ENCODE measurements around the gene CROCC2.
A peak's percentile ranks its signal among the peaks of the same experiment; 100 is the strongest.

The CROCC2 gene

GRCh38 chr2:240887631-240888030, 18.5 kb upstream of the CROCC2 start:
- Histone ChIP-seq H3K4me3 (ENCODE audit: low read length) (no peak overlapping the region), H3K4me1 (ENCODE audit: control insufficient read depth, insufficient read depth, low read length) (no peaks in the 10 kb centered on the region)

GRCh38 chr2:240888130-240888889, 17.8 kb upstream of the CROCC2 start:
- Histone ChIP-seq H3K4me3 (ENCODE audit: low read length) (no peak overlapping the region), H3K4me1 (ENCODE audit: control insufficient read depth, insufficient read depth, low read length) (no peaks in the 10 kb centered on the region)
- DNase-seq (ENCODE audit: low read depth) = no peak

More at GRCh38 chr2:240887631-240888030, 18.5 kb upstream of the CROCC2 start:
- no peak for DNase-seq (ENCODE audit: low read depth)
- H3K27me3 ChIP-seq (replicated peaks; ENCODE audit: control insufficient read depth, insufficient read depth, low read length) = peaks cover 4% of the 10 kb centered on the region
- H3K9ac ChIP-seq (ENCODE audit: low read length) = no peak overlapping the region
- H3K9me3 ChIP-seq (ENCODE audit: control insufficient read depth, low read length) = no peaks in the 10 kb centered on the region
- H3K36me3 ChIP-seq (ENCODE audit: control insufficient read depth, insufficient read depth, low read length, severe bottlenecking) = no peaks in the 10 kb centered on the region

GRCh38 chr2:240888890-240889573, 17.1 kb upstream of the CROCC2 start:
- DNase-seq (ENCODE audit: low read depth) = no peak
- Histone ChIP-seq H3K4me1 (ENCODE audit: control insufficient read depth, insufficient read depth, low read length) (no peaks in the 10 kb centered on the region), H3K36me3 (ENCODE audit: control insufficient read depth, insufficient read depth, low read length, severe bottlenecking) (no peaks in the 10 kb centered on the region), H3K9ac (ENCODE audit: low read length) (no peak overlapping the region), H3K27me3 (replicated peaks; ENCODE audit: control insufficient read depth, insufficient read depth, low read length) (no peaks in the 10 kb centered on the region), H3K4me3 (ENCODE audit: low read length) (no peak overlapping the region), H3K9me3 (ENCODE audit: control insufficient read depth, low read length) (no peaks in the 10 kb centered on the region)

More at GRCh38 chr2:240888130-240888889, 17.8 kb upstream of the CROCC2 start:
- Histone ChIP-seq H3K36me3 (ENCODE audit: control insufficient read depth, insufficient read depth, low read length, severe bottlenecking) (no peaks in the 10 kb centered on the region), H3K9me3 (ENCODE audit: control insufficient read depth, low read length) (no peaks in the 10 kb centered on the region), H3K27me3 (replicated peaks; ENCODE audit: control insufficient read depth, insufficient read depth, low read length) (peaks cover 2% of the 10 kb centered on the region), H3K9ac (ENCODE audit: low read length) (no peak overlapping the region)

GRCh38 chr2:240889601-240890560, 16.3 kb upstream of the CROCC2 start:
- Histone ChIP-seq H3K4me3 (ENCODE audit: low read length) (no peak overlapping the region), H3K4me1 (ENCODE audit: control insufficient read depth, insufficient read depth, low read length) (no peaks in the 10 kb centered on the region), H3K36me3 (ENCODE audit: control insufficient read depth, insufficient read depth, low read length, severe bottlenecking) (no peaks in the 10 kb centered on the region), H3K9ac (ENCODE audit: low read length) (no peak overlapping the region), H3K9me3 (ENCODE audit: control insufficient read depth, low read length) (no peaks in the 10 kb centered on the region), H3K27me3 (replicated peaks; ENCODE audit: control insufficient read depth, insufficient read depth, low read length) (no peaks in the 10 kb centered on the region)
- DNase-seq (ENCODE audit: low read depth) = no peak

- Histone ChIP-seq H3K4me1 (ENCODE audit: control insufficient read depth, insufficient read depth, low read length) (no peaks in the 10 kb centered on the region), H3K4me3 (ENCODE audit: low read length) (no peak overlapping the region), H3K9ac (ENCODE audit: low read length) (no peak overlapping the region), H3K9me3 (ENCODE audit: control insufficient read depth, low read length) (no peaks in the 10 kb centered on the region), H3K27me3 (replicated peaks; ENCODE audit: control insufficient read depth, insufficient read depth, low read length) (no peaks in the 10 kb centered on the region), H3K36me3 (ENCODE audit: control insufficient read depth, insufficient read depth, low read length, severe bottlenecking) (no peaks in the 10 kb centered on the region)
- DNase-seq (ENCODE audit: low read depth) = no peak
Observed at GRCh38 chr2:240890691-240891090, 15.4 kb upstream of the CROCC2 start.

GRCh38 chr2:240891492-240892340, 14.4 kb upstream of the CROCC2 start:
- H3K9me3 ChIP-seq (ENCODE audit: control insufficient read depth, low read length) = no peaks in the 10 kb centered on the region
- no peak overlapping the region for H3K9ac ChIP-seq (ENCODE audit: low read length)
- no peaks in the 10 kb centered on the region for H3K36me3 ChIP-seq (ENCODE audit: control insufficient read depth, insufficient read depth, low read length, severe bottlenecking)
- no peaks in the 10 kb centered on the region for H3K4me1 ChIP-seq (ENCODE audit: control insufficient read depth, insufficient read depth, low read length)
- no peaks in the 10 kb centered on the region for H3K27me3 ChIP-seq (replicated peaks; ENCODE audit: control insufficient read depth, insufficient read depth, low read length)
- no peak overlapping the region for H3K4me3 ChIP-seq (ENCODE audit: low read length)
- DNase-seq (ENCODE audit: low read depth) = no peak

- Histone ChIP-seq H3K4me1 (ENCODE audit: control insufficient read depth, insufficient read depth, low read length) (no peaks in the 10 kb centered on the region), H3K9me3 (ENCODE audit: control insufficient read depth, low read length) (no peaks in the 10 kb centered on the region), H3K36me3 (ENCODE audit: control insufficient read depth, insufficient read depth, low read length, severe bottlenecking) (no peaks in the 10 kb centered on the region), H3K9ac (ENCODE audit: low read length) (no peak overlapping the region), H3K27me3 (replicated peaks; ENCODE audit: control insufficient read depth, insufficient read depth, low read length) (no peaks in the 10 kb centered on the region), H3K4me3 (ENCODE audit: low read length) (no peak overlapping the region)
- DNase-seq (ENCODE audit: low read depth) = no peak
Observed at GRCh38 chr2:240892356-240892755, 13.8 kb upstream of the CROCC2 start.

- no peak overlapping the region for H3K9ac ChIP-seq (ENCODE audit: low read length)
- DNase-seq (ENCODE audit: low read depth) = no peak
- no peaks in the 10 kb centered on the region for H3K4me1 ChIP-seq (ENCODE audit: control insufficient read depth, insufficient read depth, low read length)
- H3K9me3 ChIP-seq (ENCODE audit: control insufficient read depth, low read length) = no peaks in the 10 kb centered on the region
- no peaks in the 10 kb centered on the region for H3K27me3 ChIP-seq (replicated peaks; ENCODE audit: control insufficient read depth, insufficient read depth, low read length)
- no peak overlapping the region for H3K4me3 ChIP-seq (ENCODE audit: low read length)
- H3K36me3 ChIP-seq (ENCODE audit: control insufficient read depth, insufficient read depth, low read length, severe bottlenecking) = no peaks in the 10 kb centered on the region
Observed at GRCh38 chr2:240892925-240893324, 13.2 kb upstream of the CROCC2 start.

GRCh38 chr2:240893363-240893844, 12.7 kb upstream of the CROCC2 start:
- Histone ChIP-seq H3K4me1 (ENCODE audit: control insufficient read depth, insufficient read depth, low read length) (no peaks in the 10 kb centered on the region), H3K9me3 (ENCODE audit: control insufficient read depth, low read length) (no peaks in the 10 kb centered on the region), H3K27me3 (replicated peaks; ENCODE audit: control insufficient read depth, insufficient read depth, low read length) (no peaks in the 10 kb centered on the region), H3K4me3 (ENCODE audit: low read length) (no peak overlapping the region), H3K36me3 (ENCODE audit: control insufficient read depth, insufficient read depth, low read length, severe bottlenecking) (no peaks in the 10 kb centered on the region), H3K9ac (ENCODE audit: low read length) (no peak overlapping the region)
- peak; percentile 25 for DNase-seq (ENCODE audit: low read depth)

GRCh38 chr2:240894006-240894405, 12.1 kb upstream of the CROCC2 start:
- Histone ChIP-seq H3K27me3 (replicated peaks; ENCODE audit: control insufficient read depth, insufficient read depth, low read length) (no peaks in the 10 kb centered on the region), H3K4me1 (ENCODE audit: control insufficient read depth, insufficient read depth, low read length) (no peaks in the 10 kb centered on the region), H3K9me3 (ENCODE audit: control insufficient read depth, low read length) (no peaks in the 10 kb centered on the region), H3K4me3 (ENCODE audit: low read length) (no peak overlapping the region), H3K9ac (ENCODE audit: low read length) (no peak overlapping the region), H3K36me3 (ENCODE audit: control insufficient read depth, insufficient read depth, low read length, severe bottlenecking) (no peaks in the 10 kb centered on the region)
- DNase-seq (ENCODE audit: low read depth) = no peak

Data from adipocyte (in vitro differentiated cells).